ENCODE results near the gene C10orf67.

C10orf67 gene

DNA sequence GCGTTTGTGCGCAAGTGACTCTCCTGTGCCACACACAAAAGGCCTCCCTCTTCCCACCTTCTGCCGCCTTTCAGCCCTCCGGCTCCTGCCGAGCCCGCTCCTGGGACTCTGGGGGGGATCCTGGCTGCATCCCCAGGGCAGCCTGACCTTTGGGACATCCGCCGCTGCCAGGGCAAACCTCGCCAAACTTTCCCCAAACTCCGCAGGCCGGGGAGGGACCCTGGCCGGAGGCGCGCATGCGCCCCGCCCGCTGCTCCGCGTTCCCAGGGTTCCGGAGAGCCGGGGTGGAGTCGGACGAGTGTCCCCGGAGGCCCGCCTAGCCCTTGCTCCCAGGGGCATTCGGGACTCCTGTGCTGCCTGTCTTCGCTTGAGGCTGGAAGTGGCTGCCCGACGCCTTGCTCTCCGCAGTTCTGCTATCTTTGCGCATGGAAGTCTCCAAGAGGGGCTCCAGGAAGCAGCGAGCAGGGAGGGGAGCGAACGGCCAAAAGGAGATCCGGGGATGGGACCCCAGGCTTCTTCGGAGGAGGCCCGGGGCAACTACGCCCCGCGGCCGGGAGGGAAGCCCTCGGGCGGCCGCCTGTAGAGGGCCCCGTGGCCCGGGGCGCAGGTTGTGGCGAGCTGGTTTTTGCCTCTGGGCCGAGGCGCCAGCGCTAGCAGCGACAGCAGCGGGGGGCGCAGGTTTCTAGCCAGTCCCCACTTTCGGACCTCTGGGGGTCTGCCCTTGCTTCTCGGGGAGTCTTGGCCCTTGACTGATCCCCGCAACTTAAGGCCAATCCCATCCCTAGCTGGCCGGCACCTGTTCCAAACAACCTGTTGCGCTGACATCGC is 145.4 kb downstream of the C10orf67 start:
- Histone ChIP-seq H2AFZ (ENCODE audit: low read depth, low read length) (no peak overlapping the region), H4K20me1 (ENCODE audit: insufficient read depth, low read length) (no peaks in the 10 kb centered on the region), H3K27ac (ENCODE audit: low read length) (no peak overlapping the region), H3K79me2 (ENCODE audit: insufficient read depth, low read length) (no peaks in the 10 kb centered on the region), H3K4me2 (ENCODE audit: insufficient read depth, low read length) (no peak overlapping the region), H3K27me3 (ENCODE audit: insufficient read depth, low read length, poor library complexity) (no peaks in the 10 kb centered on the region), H3K9me3 (ENCODE audit: insufficient read depth, low read length, severe bottlenecking) (no peaks in the 10 kb centered on the region), H3K36me3 (ENCODE audit: insufficient read depth, low read length) (no peaks in the 10 kb centered on the region), H3K4me1 (ENCODE audit: insufficient read depth, low read length) (no peaks in the 10 kb centered on the region), H3K9ac (ENCODE audit: low read depth, low read length) (no peak overlapping the region), H3K4me3 (ENCODE audit: low read depth in 1 of 2, low read length in 2 of 2) (no peak overlapping the region)
- DNase-seq = no peak
- ATAC-seq (ENCODE audit: insufficient read depth, low read depth) = no peak
- TF ChIP-seq, protein P1, sequence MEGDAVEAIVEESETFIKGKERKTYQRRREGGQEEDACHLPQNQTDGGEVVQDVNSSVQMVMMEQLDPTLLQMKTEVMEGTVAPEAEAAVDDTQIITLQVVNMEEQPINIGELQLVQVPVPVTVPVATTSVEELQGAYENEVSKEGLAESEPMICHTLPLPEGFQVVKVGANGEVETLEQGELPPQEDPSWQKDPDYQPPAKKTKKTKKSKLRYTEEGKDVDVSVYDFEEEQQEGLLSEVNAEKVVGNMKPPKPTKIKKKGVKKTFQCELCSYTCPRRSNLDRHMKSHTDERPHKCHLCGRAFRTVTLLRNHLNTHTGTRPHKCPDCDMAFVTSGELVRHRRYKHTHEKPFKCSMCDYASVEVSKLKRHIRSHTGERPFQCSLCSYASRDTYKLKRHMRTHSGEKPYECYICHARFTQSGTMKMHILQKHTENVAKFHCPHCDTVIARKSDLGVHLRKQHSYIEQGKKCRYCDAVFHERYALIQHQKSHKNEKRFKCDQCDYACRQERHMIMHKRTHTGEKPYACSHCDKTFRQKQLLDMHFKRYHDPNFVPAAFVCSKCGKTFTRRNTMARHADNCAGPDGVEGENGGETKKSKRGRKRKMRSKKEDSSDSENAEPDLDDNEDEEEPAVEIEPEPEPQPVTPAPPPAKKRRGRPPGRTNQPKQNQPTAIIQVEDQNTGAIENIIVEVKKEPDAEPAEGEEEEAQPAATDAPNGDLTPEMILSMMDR (IDR thresholded peaks at IDR 0.05; ENCODE audit: borderline replicate concordance, extremely low read depth, low read length, poor library complexity, severe bottlenecking) = no peak
- TF ChIP-seq EZH2 (IDR thresholded peaks at IDR 0.05; ENCODE audit: borderline replicate concordance, low read depth, low read length, severe bottlenecking) = no peak

GRCh38 chr10:23198610-23198939 is 146.0 kb downstream of the C10orf67 start:
- Histone ChIP-seq H3K4me1 (ENCODE audit: insufficient read depth, low read length) (no peaks in the 10 kb centered on the region), H3K79me2 (ENCODE audit: insufficient read depth, low read length) (no peaks in the 10 kb centered on the region), H4K20me1 (ENCODE audit: insufficient read depth, low read length) (no peaks in the 10 kb centered on the region), H3K36me3 (ENCODE audit: insufficient read depth, low read length) (no peaks in the 10 kb centered on the region), H3K4me2 (ENCODE audit: insufficient read depth, low read length) (no peak overlapping the region), H3K27ac (ENCODE audit: low read length) (no peak overlapping the region), H3K9ac (ENCODE audit: low read depth, low read length) (no peak overlapping the region), H3K27me3 (ENCODE audit: insufficient read depth, low read length, poor library complexity) (no peaks in the 10 kb centered on the region), H2AFZ (ENCODE audit: low read depth, low read length) (no peak overlapping the region), H3K4me3 (ENCODE audit: low read depth in 1 of 2, low read length in 2 of 2) (no peak overlapping the region), H3K9me3 (ENCODE audit: insufficient read depth, low read length, severe bottlenecking) (no peaks in the 10 kb centered on the region)
- TF ChIP-seq, protein P1 (IDR thresholded peaks at IDR 0.05; ENCODE audit: borderline replicate concordance, extremely low read depth, low read length, poor library complexity, severe bottlenecking) = no peak
- TF ChIP-seq EZH2 (IDR thresholded peaks at IDR 0.05; ENCODE audit: borderline replicate concordance, low read depth, low read length, severe bottlenecking) = no peak
- no peak for DNase-seq
- no peak for ATAC-seq (ENCODE audit: insufficient read depth, low read depth)

DNA sequence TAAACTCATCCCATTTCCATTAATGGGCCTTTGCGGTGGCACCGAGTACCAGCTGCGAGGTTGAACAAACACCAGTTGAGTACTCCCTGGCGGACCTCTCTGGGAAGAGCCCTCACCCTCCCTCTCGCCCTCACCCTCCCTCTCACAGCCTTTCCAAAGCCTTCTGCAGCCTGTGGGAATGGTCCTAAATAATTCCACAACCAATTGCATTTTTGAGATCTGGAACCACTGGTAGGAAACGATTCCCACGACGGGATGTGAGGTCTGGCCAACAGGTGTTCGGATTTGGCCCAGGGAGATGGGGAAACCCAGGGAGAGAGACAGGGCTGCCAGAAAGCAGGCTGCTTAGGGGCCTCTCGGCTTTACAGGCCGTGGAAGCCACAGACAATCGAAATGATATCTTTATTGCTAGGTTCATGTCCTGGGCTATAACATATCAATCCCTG is 147.2 kb downstream of the C10orf67 start:
- H3K4me1 ChIP-seq (ENCODE audit: insufficient read depth, low read length) = no peaks in the 10 kb centered on the region
- no peaks in the 10 kb centered on the region for H3K79me2 ChIP-seq (ENCODE audit: insufficient read depth, low read length)
- no peak overlapping the region for H2AFZ ChIP-seq (ENCODE audit: low read depth, low read length)
- H3K27me3 ChIP-seq (ENCODE audit: insufficient read depth, low read length, poor library complexity) = no peaks in the 10 kb centered on the region
- H3K27ac ChIP-seq (ENCODE audit: low read length) = no peak overlapping the region
- no peak for ATAC-seq (ENCODE audit: insufficient read depth, low read depth)
- H3K9me3 ChIP-seq (ENCODE audit: insufficient read depth, low read length, severe bottlenecking) = no peaks in the 10 kb centered on the region
- no peaks in the 10 kb centered on the region for H4K20me1 ChIP-seq (ENCODE audit: insufficient read depth, low read length)
- no peak overlapping the region for H3K4me2 ChIP-seq (ENCODE audit: insufficient read depth, low read length)
- TF ChIP-seq, protein P1 (IDR thresholded peaks at IDR 0.05; ENCODE audit: borderline replicate concordance, extremely low read depth, low read length, poor library complexity, severe bottlenecking) = no peak
- no peak for TF ChIP-seq EZH2 (IDR thresholded peaks at IDR 0.05; ENCODE audit: borderline replicate concordance, low read depth, low read length, severe bottlenecking)
- no peak for DNase-seq
- H3K4me3 ChIP-seq (ENCODE audit: low read depth in 1 of 2, low read length in 2 of 2) = no peak overlapping the region
- no peak overlapping the region for H3K9ac ChIP-seq (ENCODE audit: low read depth, low read length)
- no peaks in the 10 kb centered on the region for H3K36me3 ChIP-seq (ENCODE audit: insufficient read depth, low read length)
